GM12878 (cell line): ENCODE measurements around the gene ABCA10. TPM values are rescaled to one million over a fixed set of nuclear protein-coding genes. Genes with fewer than 3 reads are reported as not detected.

ENCODE experiments used
- ATAC-seq: fragments of 200-7000 bp; cut with Tn5 transposase; 3 replicates; pipeline ENCODE4 v1.9.1; 2020; ENCODE audit warnings: mild to moderate bottlenecking, moderate library complexity
- BruUV-seq: library from RNA; stranded (reverse); fragments of 400-500 nt; replicated peaks from 2 replicates; lab custom pipeline; 2021; lab: Mats Ljungman, UMichigan
- CTCF ChIA-PET: fragments of 300-600 bp; sonication (Branson Sonifier 250); formaldehyde crosslinking; extraction: SDS; loops from one replicate; lab custom pipeline; 2021; ENCODE audit warnings: inconsistent platforms; lab: Yijun Ruan, JAX
- POLR2A ChIA-PET: fragments of 350-600 bp; formaldehyde crosslinking; extraction: SDS; loops from one replicate; lab custom pipeline; 2021; ENCODE audit warnings: inconsistent platforms; lab: Charles Lee
- RAD21 ChIA-PET: fragments of 300-600 bp; sonication (Branson Sonifier 250); formaldehyde crosslinking; loops from one replicate; lab custom pipeline; 2023; ENCODE audit warnings: antibody characterized with exemption; ENCODE audit not compliant: unreplicated experiment; lab: Charles Lee
- SMC1A ChIA-PET: fragments of 300-600 bp; sonication (Branson Sonifier 250); formaldehyde crosslinking; loops from one replicate; lab custom pipeline; 2023; ENCODE audit not compliant: unreplicated experiment, uncharacterized antibody; lab: Charles Lee
- DNase-seq: peaks from one replicate; pipeline ENCODE4 v3.0.0-alpha.2; 2011; ENCODE audit warnings: low read depth, low spot score
- FAIRE-seq: peaks from 3 replicates; lab custom pipeline; 2011; peaks lifted over from hg19 to GRCh38; lab: Jason Lieb, UNC
- H2AFZ ChIP-seq: 2 replicates; pipeline ENCODE4 v1.6.0; 2011; ENCODE audit warnings: low read depth, low read length, control low read depth; ENCODE audit not compliant: control insufficient read depth
- H3K27ac ChIP-seq: 2 replicates; pipeline ENCODE4 v1.5.1; 2011; ENCODE audit warnings: control low read depth; ENCODE audit not compliant: control insufficient read depth, insufficient read depth
- H3K27me3 ChIP-seq, 2 experiments: replicated peaks in 1 of 2; 2 replicates each; pipeline versions ENCODE4 v1.6.0 to v1.6.1; 2011; ENCODE audit warnings: low read length in 1 of 2; ENCODE audit not compliant: control insufficient read depth in 2 of 2, insufficient read depth in 2 of 2
- H3K36me3 ChIP-seq, 2 experiments: 2 replicates each; pipeline ENCODE4 v1.5.1; 2011; ENCODE audit warnings: low read length in 1 of 2; ENCODE audit not compliant: control insufficient read depth in 2 of 2, insufficient read depth in 2 of 2
- H3K4me1 ChIP-seq: 2 replicates; pipeline ENCODE4 v1.6.1; 2011; ENCODE audit warnings: mild to moderate bottlenecking, low read length, moderate library complexity, mixed read lengths; ENCODE audit not compliant: control insufficient read depth, insufficient read depth
- H3K4me2 ChIP-seq: 2 replicates; pipeline ENCODE4 v1.6.0; 2011; ENCODE audit warnings: control low read depth; ENCODE audit not compliant: control insufficient read depth, insufficient read depth
- H3K4me3 ChIP-seq: fragments of 200-600 bp; sonication (generic); 2 replicates; pipeline ENCODE4 v1.5.1; 2016
- H3K79me2 ChIP-seq: 2 replicates; pipeline ENCODE4 v1.6.0; 2011; ENCODE audit warnings: low read length; ENCODE audit not compliant: control insufficient read depth, insufficient read depth
- H3K9ac ChIP-seq: 2 replicates; pipeline ENCODE4 v1.8.0; 2011; ENCODE audit warnings: low read length, control low read depth, mixed read lengths; ENCODE audit not compliant: control insufficient read depth, insufficient read depth
- H3K9me3 ChIP-seq: replicated peaks from 3 replicates; pipeline ENCODE4 v1.5.1; 2011; ENCODE audit warnings: mild to moderate bottlenecking, low read length; ENCODE audit not compliant: control insufficient read depth, insufficient read depth
- H4K20me1 ChIP-seq: 2 replicates; pipeline ENCODE4 v1.6.0; 2011; ENCODE audit not compliant: control insufficient read depth, insufficient read depth
- CHD2 ChIP-seq: IDR thresholded peaks from 2 replicates; pipeline ENCODE4 v1.6.1; 2011; ENCODE audit warnings: low read depth, low read length, improper control_type of control experiment, borderline replicate concordance
- ETV6 ChIP-seq, 2 experiments: fragments of 450-650 bp in 1 of 2; IDR thresholded peaks in 1 of 2; conservative IDR thresholded peaks in 1 of 2; 2 replicates each; pipeline ENCODE4 v1.6.1; 2014; ENCODE audit warnings: antibody characterized with exemption in 1 of 2, borderline replicate concordance in 1 of 2, low read depth in 1 of 2, mild to moderate bottlenecking in 1 of 2, moderate library complexity in 1 of 2
- MAX ChIP-seq: IDR thresholded peaks from 2 replicates; pipeline ENCODE4 v1.6.1; 2012; ENCODE audit warnings: low read depth, low read length, improper control_type of control experiment
- NR2C2 ChIP-seq: IDR thresholded peaks from 2 replicates; pipeline ENCODE4 v1.6.1; 2011; ENCODE audit warnings: borderline replicate concordance, low read depth; ENCODE audit not compliant: control insufficient read depth, insufficient read length
- RBBP5 ChIP-seq: fragments of 200-600 bp; sonication (generic); conservative IDR thresholded peaks from 2 replicates; pipeline ENCODE4 v1.6.1; 2016
- SMARCA5 ChIP-seq: fragments of 450-650 bp; IDR thresholded peaks from 2 replicates; pipeline ENCODE4 v1.6.1; 2017; ENCODE audit warnings: mild to moderate bottlenecking
- WGBS: methylation state at CpG from one replicate; pipeline ENCODE4 v1.1.6; 2016; ENCODE audit warnings: low lambda C conversion rate; ENCODE audit not compliant: insufficient replicate concordance, insufficient coverage; ENCODE audit errors: missing lambda C conversion rate; 5-methylcytosine and 5-hydroxymethylcytosine counted together
- in situ Hi-C: fragments of 300-500 bp; cut with MboI; formaldehyde crosslinking; loops from 9 replicates; pipeline ENCODE4 v1.14.3; 2018; ENCODE audit warnings: mixed read lengths
- intact Hi-C: fragments of 100-400 bp; cut with micrococcal nuclease; formaldehyde crosslinking; loops from one replicate; pipeline ENCODE4 v1.14.2; 2022; ENCODE audit not compliant: unreplicated experiment
- polyA plus RNA-seq, 11 experiments: library from polyadenylated mRNA; depleted of rRNA in 4 of 11; unstranded in 6 of 11; stranded (reverse) in 5 of 11; fragments of >200 nt; fragmentation: Nextera tagmentation in 4 of 11; fragmentation: Illumina TruSeq in 1 of 11; extraction: Ambion mirVana in 4 of 11; extraction: Trizol in 1 of 11; gene quantifications; 1 replicate in 1 of 11; 2 replicates in 10 of 11; pipeline versions ENCODE4 v1.2.1 to v1.2.3, GENCODE V29; 2011 to 2016; ENCODE audit warnings: inconsistent platforms in 2 of 11, missing spikeins in 2 of 11, low read depth in 1 of 11
- total RNA-seq, 4 experiments: library from RNA; depleted of rRNA in 3 of 4; stranded (reverse); fragments of >200 nt in 3 of 4; fragmentation: Illumina TruSeq in 1 of 4; extraction: Trizol in 1 of 4; gene quantifications; 2 replicates each; pipeline versions ENCODE4 v1.2.1 to v1.2.3, GENCODE V29; 2013 to 2021

ABCA10 gene
- total and polyA plus RNA-seq, 10 of the 15 experiments (the other 5 are each of a cell fraction or from before 2014, with no cell fraction given), result 0.33 to 3.0 (median 0.83) TPM

- SMC1A ChIA-PET, result interaction anchor here (1.2 to 1.4 kb wide), 3 partner anchors 111 to 451 kb away, joined by 3 to 5 read pairs (median 3); no protein-coding TSS in a partner anchor
- whole genome bisulfite sequencing, result 94% methylated on average over 1 of the region's 1 CpG
- H4K20me1 ChIP-seq, result no peaks in the 10 kb centered on the region
- no peak for FAIRE-seq
- H3K79me2 ChIP-seq, result no peaks in the 10 kb centered on the region
- CTCF ChIA-PET, result interaction anchor here (1.5 to 1.8 kb wide), 3 partner anchors 436 to 459 kb away, joined by 5 to 7 read pairs (median 5); no protein-coding TSS in a partner anchor
- no peak overlapping the region for H3K4me2 ChIP-seq
- no TSS peak for BruUV-seq
- peaks cover 11% of the 10 kb centered on the region for H3K4me1 ChIP-seq
- RAD21 ChIA-PET, result interaction anchor here (1.4 kb wide), 1 partner anchor 459 kb away, joined by 3 read pairs; no protein-coding TSS in a partner anchor
- intact Hi-C loops (loop anchor here (5.0 kb wide), 1 partner anchor 699 kb away; no protein-coding TSS in a partner anchor), in situ Hi-C loops (no loop called here)
- no peak overlapping the region for H3K9ac ChIP-seq
- no peaks in the 10 kb centered on the region for H3K36me3 ChIP-seq
- no peak overlapping the region for H3K4me3 ChIP-seq
- no peak for DNase-seq
- H3K9me3 ChIP-seq, result peaks cover 8% of the 10 kb centered on the region
- H3K27me3 ChIP-seq, result no peaks in the 10 kb centered on the region
- POLR2A ChIA-PET, result no interaction called here
- H3K27ac ChIP-seq, result no peak overlapping the region
- TF ChIP-seq SMARCA5, result no peak
- no peak for TF ChIP-seq CHD2
- TF ChIP-seq NR2C2, result no peak
- TF ChIP-seq ETV6 (conservative IDR thresholded peaks at IDR 0.05 in 1 of 2, IDR thresholded peaks at IDR 0.05 in 1 of 2; ENCODE audit: borderline replicate concordance in 1 of 2, low read depth in 1 of 2), result no peak
- no peak for TF ChIP-seq MAX
- no peak for TF ChIP-seq RBBP5
- no peak for ATAC-seq
- H2AFZ ChIP-seq, result no peak overlapping the region
Observed at GRCh38 chr17:69231521-69231920, 2.9 kb upstream of the ABCA10 start.
